ENCODE measurements around the gene SMPD1. TPM values are rescaled to one million over a fixed set of nuclear protein-coding genes. Genes with fewer than 3 reads are reported as not detected.

Gene SMPD1
- total RNA-seq, 1 experiment from 2014 or later, result 2.8 TPM

GRCh38 chr11:6438979-6439571 lies 48.8 kb downstream of the SMPD1 start (continued):
- TF ChIP-seq CEBPB (IDR thresholded peaks at IDR 0.05; ENCODE audit: low read depth), result no peak
- peak; percentile 76 for TF ChIP-seq MAX (IDR thresholded peaks at IDR 0.05)
- TF ChIP-seq POLR2A (IDR thresholded peaks at IDR 0.05; ENCODE audit: borderline replicate concordance, extremely low read depth, insufficient read depth, insufficient read length), result no peak

GRCh38 chr11:6440906-6441358 lies 50.7 kb downstream of the SMPD1 start, which contains the start of gene HPX:
Gene HPX (minus strand): TSS chr11:6440987. CDS start chr11:6440963, 24 bp downstream.
- intact Hi-C loops (cut with micrococcal nuclease), result no loop called here
- ChIA-PET CTCF (no interaction called here), POLR2A (no interaction called here), RAD21 (ENCODE audit: low non-redundant PET in 1 of 2, low total read pairs in 2 of 2, uncharacterized antibody in 2 of 2, unreplicated experiment in 2 of 2) (no interaction called here)
- no peak within 1 kb of the TSS for H3K4me2 ChIP-seq (ENCODE audit: low read length)
- no peaks in the 10 kb centered on the region for H4K20me1 ChIP-seq (ENCODE audit: insufficient read depth)
- H3K4me1 ChIP-seq (ENCODE audit: control insufficient read depth in 1 of 2, insufficient read depth in 2 of 2, low read length in 2 of 2), result no peaks in the 10 kb centered on the region
- no peak within 1 kb of the TSS for H3K27ac ChIP-seq (ENCODE audit: low read depth, low read length)
- H3K79me2 ChIP-seq (ENCODE audit: insufficient read depth, low read length), result no peaks in the 10 kb centered on the region
- DNase-seq (ENCODE audit: low read depth, low spot score) (no peak), ATAC-seq (no peak)
- H3K9ac ChIP-seq (ENCODE audit: low read length), result no peak within 1 kb of the TSS
- no peaks in the 10 kb centered on the region for H3K36me3 ChIP-seq (ENCODE audit: control insufficient read depth in 1 of 2, insufficient read depth in 2 of 2, low read length in 2 of 2)
- no peak within 1 kb of the TSS for H2AFZ ChIP-seq (ENCODE audit: low read depth, low read length, poor library complexity, severe bottlenecking)
- no peaks in the 10 kb centered on the region for H3K9me3 ChIP-seq (ENCODE audit: control insufficient read depth in 1 of 2, insufficient read depth in 1 of 2, low read depth in 1 of 2, low read length in 2 of 2)
- H3K4me3 ChIP-seq (replicated peaks in 1 of 2; ENCODE audit: low read depth in 1 of 2, low read length in 2 of 2), result no peak within 1 kb of the TSS
- no peaks in the 10 kb centered on the region for H3K9me2 ChIP-seq (ENCODE audit: insufficient read depth)
- no TSS peak for BruUV-seq (replicated peaks)
- no peaks in the 10 kb centered on the region for H3K27me3 ChIP-seq (ENCODE audit: insufficient read depth, low read length)
- TF ChIP-seq YY1 (IDR thresholded peaks at IDR 0.05; ENCODE audit: extremely low read depth, insufficient replicate concordance, low read depth, low read length) (no peak), CEBPB (IDR thresholded peaks at IDR 0.05; ENCODE audit: low read depth) (no peak), ZBTB33 (IDR thresholded peaks at IDR 0.05; ENCODE audit: extremely low read depth, insufficient replicate concordance, low read length) (no peak), CTCF (IDR thresholded peaks at IDR 0.05 in 2 of 3, conservative IDR thresholded peaks at IDR 0.05 in 1 of 3; ENCODE audit: borderline replicate concordance in 1 of 3, insufficient read depth in 1 of 3, low read depth in 2 of 3, low read length in 2 of 3) (no peak), MAX (IDR thresholded peaks at IDR 0.05) (no peak), SRF (IDR thresholded peaks at IDR 0.05; ENCODE audit: low read depth) (no peak), SP1 (IDR thresholded peaks at IDR 0.05; ENCODE audit: low read depth) (no peak), CBX3 (IDR thresholded peaks at IDR 0.05; ENCODE audit: low read depth) (no peak), TCF7L2 (IDR thresholded peaks at IDR 0.05; ENCODE audit: borderline replicate concordance, extremely low read depth, insufficient read depth, insufficient read length) (no peak), SIN3A (IDR thresholded peaks at IDR 0.05; ENCODE audit: low read depth) (no peak), REST (IDR thresholded peaks at IDR 0.05; ENCODE audit: low read depth) (no peak), EZH2 (IDR thresholded peaks at IDR 0.05) (no peak), ATF3 (IDR thresholded peaks at IDR 0.05) (no peak), EGR1 (IDR thresholded peaks at IDR 0.05; ENCODE audit: low read depth) (no peak), RAD21 (IDR thresholded peaks at IDR 0.05; ENCODE audit: low read depth) (no peak), POLR2A (IDR thresholded peaks at IDR 0.05; ENCODE audit: borderline replicate concordance, extremely low read depth, insufficient read depth, insufficient read length) (no peak)

All from HCT116 (cell line).